ENCODE measurements around the gene BOLA1.

Gene BOLA1

GRCh38 chr1:149917571-149918144 is 18.3 kb downstream of the BOLA1 start, which contains the start of gene SV2A:
Gene SV2A, minus strand, starts transcription at chr1:149917844. Its CDS starts 4,004 bp downstream, at chr1:149913840.
- DNase-seq (ENCODE audit: low read depth, low spot score): peak; percentile 61
- H3K4me3 ChIP-seq (ENCODE audit: low read depth, low read length): peak within 1 kb of the TSS; percentile 75
- TF ChIP-seq CTCF (IDR thresholded peaks at IDR 0.05; ENCODE audit: low read depth, low read length): no peak
- in situ Hi-C loops (cut with HindIII; ENCODE audit: low sequenced_read_pairs): no loop called here

GRCh38 chr1:149923626-149924025 is 24.3 kb downstream of the BOLA1 start:
- no peak for DNase-seq (ENCODE audit: low read depth, low spot score)
- in situ Hi-C loops (cut with HindIII; ENCODE audit: low sequenced_read_pairs): no loop called here
- no peak for TF ChIP-seq CTCF (IDR thresholded peaks at IDR 0.05; ENCODE audit: low read depth, low read length)
- no peak overlapping the region for H3K4me3 ChIP-seq (ENCODE audit: low read depth, low read length)

GRCh38 chr1:149925345-149925744 is 26.0 kb downstream of the BOLA1 start:
- no peak overlapping the region for H3K4me3 ChIP-seq (ENCODE audit: low read depth, low read length)
- no peak for TF ChIP-seq CTCF (IDR thresholded peaks at IDR 0.05; ENCODE audit: low read depth, low read length)
- DNase-seq (ENCODE audit: low read depth, low spot score): no peak
- in situ Hi-C loops (cut with HindIII; ENCODE audit: low sequenced_read_pairs): no loop called here

GRCh38 chr1:149925751-149926150 is 26.4 kb downstream of the BOLA1 start:
- no peak overlapping the region for H3K4me3 ChIP-seq (ENCODE audit: low read depth, low read length)
- no peak for TF ChIP-seq CTCF (IDR thresholded peaks at IDR 0.05; ENCODE audit: low read depth, low read length)
- in situ Hi-C loops (cut with HindIII; ENCODE audit: low sequenced_read_pairs): no loop called here
- DNase-seq (ENCODE audit: low read depth, low spot score): no peak

- in situ Hi-C loops (cut with HindIII; ENCODE audit: low sequenced_read_pairs): no loop called here
- DNase-seq (ENCODE audit: low read depth, low spot score): no peak
- no peak for TF ChIP-seq CTCF (IDR thresholded peaks at IDR 0.05; ENCODE audit: low read depth, low read length)
- no peak overlapping the region for H3K4me3 ChIP-seq (ENCODE audit: low read depth, low read length)
Observed at GRCh38 chr1:149926296-149926695, 26.9 kb downstream of the BOLA1 start.

- TF ChIP-seq CTCF (IDR thresholded peaks at IDR 0.05; ENCODE audit: low read depth, low read length): no peak
- no peak for DNase-seq (ENCODE audit: low read depth, low spot score)
- in situ Hi-C loops (cut with HindIII; ENCODE audit: low sequenced_read_pairs): no loop called here
- peak overlapping the region; percentile 87 for H3K4me3 ChIP-seq (ENCODE audit: low read depth, low read length)
Observed at GRCh38 chr1:149927056-149927562, 27.7 kb downstream of the BOLA1 start.
